Panc1 (cell line): ENCODE measurements around the gene RUNX1.

Experiments used
- CTCF ChIP-seq: fragments of 450-650 bp; IDR thresholded peaks from 2 replicates; pipeline ENCODE4 v1.5.1; 2017; ENCODE audit warnings: mild to moderate bottlenecking
- POLR2AphosphoS5 ChIP-seq: IDR thresholded peaks from 2 replicates; pipeline ENCODE4 v1.6.1; 2012; ENCODE audit warnings: mild to moderate bottlenecking, low read depth, low read length, moderate library complexity
- SIN3A ChIP-seq: IDR thresholded peaks from 2 replicates; pipeline ENCODE4 v1.6.1; 2012; ENCODE audit warnings: low read depth, mild to moderate bottlenecking, low read length, moderate library complexity, borderline replicate concordance; ENCODE audit not compliant: insufficient read depth
- TCF7L2 ChIP-seq: IDR thresholded peaks from 2 replicates; pipeline ENCODE4 v1.6.1; 2011; ENCODE audit warnings: mild to moderate bottlenecking, low read depth, low read length, inconsistent platforms

- TF ChIP-seq CTCF (no peak), TCF7L2 (no peak), POLR2AphosphoS5 (no peak), SIN3A (no peak)
Measured at GRCh38 chr21:34830386-34831170, 218.5 kb downstream of the RUNX1 start.
